Renal cortical epithelial cell (primary cell): Measurements from ENCODE around the gene GRB10. TPM values are rescaled to one million over a fixed set of nuclear protein-coding genes. Genes with fewer than 3 reads are reported as not detected.

Experiments
- DNase-seq: peaks from one replicate; pipeline ENCODE4 v3.0.0-alpha.2; 2011; ENCODE audit warnings: low read depth
- total RNA-seq: library from RNA; depleted of rRNA; stranded (reverse); fragments of >200 nt; gene quantifications from 2 replicates; pipeline ENCODE4 v1.2.3, GENCODE V29; 2014

GRB10 gene
- total RNA-seq, 1 donor from 2014 or later, result 73.8 TPM

DNA sequence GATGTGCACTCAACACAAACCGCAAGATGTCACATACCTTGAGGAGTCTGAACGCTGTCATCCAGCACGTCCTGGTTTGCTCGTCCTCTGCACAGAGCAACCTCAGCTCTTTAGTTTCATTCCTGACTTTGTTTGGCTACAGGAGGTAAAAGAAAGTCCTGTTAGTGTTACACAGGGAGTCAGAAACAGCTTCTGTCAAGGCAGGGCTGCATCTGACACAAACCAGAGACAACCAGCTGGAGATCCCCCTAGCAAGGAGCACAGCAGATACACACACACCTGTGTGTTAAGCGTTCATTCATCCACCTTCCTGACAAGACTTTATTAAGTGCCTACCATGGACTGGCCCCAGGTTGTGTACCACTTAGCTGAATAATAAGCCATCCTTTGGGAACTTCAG lies 170.0 kb downstream of the GRB10 start:
- DNase-seq, result no peak

DNA sequence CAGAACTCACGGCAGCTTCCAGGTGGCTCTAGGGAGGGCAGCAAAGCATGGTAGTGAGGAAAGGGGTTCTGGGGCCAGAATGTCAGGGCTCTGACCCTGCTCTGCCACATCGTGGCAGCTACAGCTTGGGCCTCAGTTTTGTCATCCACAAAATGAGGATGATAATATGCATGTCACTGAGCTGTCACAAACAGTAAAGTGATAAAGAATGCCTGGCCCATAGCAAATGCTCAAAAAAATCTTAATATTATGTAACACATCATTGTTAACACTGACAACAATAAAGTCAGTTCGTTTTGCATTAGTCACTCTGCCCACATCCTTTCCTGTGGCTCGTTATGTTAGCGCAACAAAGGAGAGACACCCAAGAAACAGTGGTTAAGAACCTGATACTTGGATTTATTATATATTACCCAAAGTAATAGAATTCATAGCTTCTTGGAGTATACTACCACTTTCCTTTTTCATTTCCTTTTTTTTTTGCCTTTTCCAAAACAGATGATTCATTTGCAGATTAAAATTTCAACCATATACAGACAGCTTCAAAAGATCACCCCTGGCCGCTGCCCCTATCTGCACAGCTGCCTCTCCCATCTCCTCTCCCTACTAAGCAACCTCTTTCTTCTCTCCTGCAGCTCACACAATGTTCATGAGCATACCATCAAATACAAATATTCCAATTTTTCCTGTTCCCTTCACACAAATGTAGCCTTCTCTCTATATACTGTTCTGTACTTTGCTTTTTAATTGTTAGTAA lies 172.0 kb downstream of the GRB10 start:
- DNase-seq, result peak; percentile 72

DNA sequence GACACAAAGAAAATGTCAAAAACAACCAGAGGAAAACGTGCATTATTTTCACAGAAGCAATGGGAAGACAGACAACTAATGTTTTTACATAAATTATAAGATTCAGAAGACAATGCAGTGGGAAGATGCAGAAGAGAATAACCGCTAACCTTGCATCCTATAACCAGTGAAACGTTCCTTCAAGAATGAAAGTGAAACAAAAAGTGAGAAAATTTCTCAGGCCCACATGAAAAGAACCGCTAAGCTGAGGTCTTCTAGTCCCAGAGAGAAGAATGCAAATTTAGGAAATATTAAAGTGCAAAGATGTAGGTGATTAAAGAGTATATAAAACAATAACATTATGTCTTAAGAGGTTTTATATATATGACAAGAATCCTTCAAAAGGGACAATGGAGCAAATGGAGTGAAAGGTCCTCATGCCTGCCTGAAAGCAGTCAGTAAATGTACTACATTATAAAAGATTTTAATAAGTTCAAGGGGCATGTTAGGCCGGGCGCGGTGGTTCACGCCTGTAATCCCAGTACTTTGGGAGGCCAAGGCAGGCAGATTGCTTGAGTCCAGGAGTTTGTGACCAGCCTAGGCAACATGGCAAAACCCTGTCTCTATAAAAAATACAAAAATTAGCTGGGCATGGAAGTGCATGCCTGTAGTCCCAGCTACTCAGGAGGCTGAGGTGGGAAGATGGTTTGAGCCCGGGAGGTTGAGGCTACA lies 174.3 kb downstream of the GRB10 start:
- DNase-seq, result no peak

- no peak for DNase-seq
Observed at GRCh38 chr7:50607524-50608125, 175.1 kb downstream of the GRB10 start.

GRCh38 chr7:50605059-50605458 lies 177.6 kb downstream of the GRB10 start:
- no peak for DNase-seq

- peak; percentile 38 for DNase-seq
Observed at GRCh38 chr7:50603287-50603686, 179.4 kb downstream of the GRB10 start.

DNA sequence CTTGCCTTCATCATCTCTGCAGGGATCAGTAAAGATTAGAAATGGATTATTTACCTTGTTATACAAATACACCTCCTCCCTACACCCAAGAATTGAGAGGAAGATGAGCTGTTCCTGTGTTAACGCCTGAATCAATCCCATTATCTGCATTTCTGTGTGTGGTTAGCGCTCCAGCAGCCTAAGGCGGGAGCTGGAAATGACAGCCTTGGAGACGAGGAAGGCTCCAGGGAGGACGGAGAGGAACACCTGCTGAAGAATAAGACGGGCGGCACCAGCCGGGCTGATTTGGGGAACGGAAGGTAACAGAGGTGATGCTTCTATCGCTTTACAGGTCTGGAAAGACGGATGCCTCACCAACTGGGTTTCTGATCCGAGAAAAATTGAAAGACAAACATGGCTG lies 183.3 kb downstream of the GRB10 start:
- DNase-seq, result no peak

DNA sequence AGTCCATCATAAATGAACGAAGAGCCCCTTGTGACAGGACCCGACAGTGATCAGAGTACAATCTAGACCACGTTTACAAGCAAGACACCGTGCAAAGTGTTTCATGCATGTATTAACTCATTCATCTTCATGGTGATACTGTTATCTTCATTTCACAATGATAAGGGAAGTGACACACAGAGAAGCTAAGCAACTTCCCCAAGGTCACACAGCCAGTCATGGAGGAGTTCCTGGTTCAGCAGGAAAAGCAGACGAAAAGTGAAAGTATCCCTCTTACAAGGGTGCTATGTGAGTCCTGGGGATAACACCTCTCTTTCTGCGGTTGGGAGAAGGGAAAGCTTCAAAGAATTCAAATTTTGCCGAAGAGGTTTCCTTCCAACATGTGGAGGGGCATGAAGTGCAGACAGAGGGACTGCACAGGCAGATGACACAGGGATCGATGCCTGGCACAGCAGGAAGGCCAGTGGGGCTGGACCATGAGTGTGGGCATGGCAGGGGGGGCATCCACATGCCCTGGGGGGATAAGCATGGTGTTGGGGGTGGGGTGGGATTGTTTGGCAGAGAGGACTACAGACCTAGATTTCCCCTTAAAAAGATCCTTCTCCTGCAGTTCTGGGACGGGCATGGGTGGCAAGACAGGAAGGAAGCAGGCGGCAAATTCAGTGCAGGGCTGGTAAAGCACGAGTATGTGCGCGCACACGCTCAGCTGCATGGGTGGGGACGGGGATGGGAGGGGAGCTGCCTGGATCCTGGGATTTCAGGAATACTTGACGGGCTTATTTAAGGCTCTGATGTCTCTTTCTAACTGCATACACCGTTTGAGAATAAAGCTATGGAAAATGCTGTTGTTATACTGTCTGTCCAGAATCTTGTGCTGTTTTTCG lies 184.0 kb downstream of the GRB10 start:
- no peak for DNase-seq

- no peak for DNase-seq
Observed at GRCh38 chr7:50596484-50596883, 186.2 kb downstream of the GRB10 start.

- peak; percentile 19 for DNase-seq
Observed at GRCh38 chr7:50595491-50596102, 187.1 kb downstream of the GRB10 start.

DNA sequence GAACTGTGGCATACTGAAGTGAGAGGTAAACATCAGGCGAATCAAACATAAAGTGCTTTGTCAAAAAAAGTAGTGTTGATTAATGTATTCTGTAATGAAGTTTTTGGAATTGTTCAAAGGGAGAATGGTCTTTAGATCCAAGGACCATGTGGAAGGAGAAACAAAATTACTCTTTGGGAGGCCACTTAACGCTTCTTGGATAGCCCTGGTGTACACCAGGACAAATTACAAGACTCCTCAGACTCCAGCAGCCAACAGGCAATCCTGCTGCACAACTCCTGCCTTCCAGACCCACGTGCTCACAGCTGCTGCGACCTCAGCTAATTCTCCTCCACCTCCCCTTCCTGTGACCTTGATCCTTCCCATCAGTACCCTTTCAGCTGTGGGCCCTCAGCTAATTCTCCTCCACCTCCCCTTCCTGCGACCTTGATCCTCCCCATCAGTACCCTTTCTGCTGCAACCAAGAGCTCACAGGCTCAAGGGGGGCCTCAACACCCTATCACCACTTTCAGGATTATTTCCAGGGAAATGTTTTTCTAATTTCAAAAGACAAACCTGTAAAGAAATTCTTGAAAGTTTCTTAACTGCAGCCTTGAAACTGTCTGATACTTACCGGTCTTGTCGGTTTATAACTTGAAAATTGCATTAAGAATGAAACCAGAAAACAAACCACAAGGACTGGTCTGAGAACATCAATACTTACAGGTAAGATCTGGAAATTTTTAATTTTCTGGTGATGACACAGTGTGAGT lies 187.8 kb downstream of the GRB10 start:
- no peak for DNase-seq

DNA sequence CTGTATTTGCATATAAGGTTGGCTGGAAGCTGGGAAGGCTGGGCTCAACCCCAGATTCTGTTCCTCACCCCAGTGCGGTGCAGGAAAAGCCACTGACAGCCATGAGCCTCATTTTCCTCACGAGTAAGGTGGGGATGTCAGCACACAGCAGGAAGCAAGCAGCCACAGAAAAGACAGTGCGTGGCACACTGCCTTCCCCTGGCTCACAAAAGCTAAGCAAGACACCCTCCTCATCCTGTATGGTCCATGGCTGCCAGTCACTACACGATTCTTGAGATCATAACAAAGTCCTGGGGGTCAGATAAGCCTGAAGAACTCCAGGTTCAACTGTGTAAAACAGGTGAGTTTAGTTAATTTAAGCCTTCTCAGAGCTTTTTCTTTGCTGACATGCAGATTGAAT lies 188.6 kb downstream of the GRB10 start:
- no peak for DNase-seq

GRCh38 chr7:50592940-50593339 lies 189.8 kb downstream of the GRB10 start:
- no peak for DNase-seq

- DNase-seq, result peak; percentile 91
Observed at GRCh38 chr7:50591480-50592438, 190.9 kb downstream of the GRB10 start.

DNA sequence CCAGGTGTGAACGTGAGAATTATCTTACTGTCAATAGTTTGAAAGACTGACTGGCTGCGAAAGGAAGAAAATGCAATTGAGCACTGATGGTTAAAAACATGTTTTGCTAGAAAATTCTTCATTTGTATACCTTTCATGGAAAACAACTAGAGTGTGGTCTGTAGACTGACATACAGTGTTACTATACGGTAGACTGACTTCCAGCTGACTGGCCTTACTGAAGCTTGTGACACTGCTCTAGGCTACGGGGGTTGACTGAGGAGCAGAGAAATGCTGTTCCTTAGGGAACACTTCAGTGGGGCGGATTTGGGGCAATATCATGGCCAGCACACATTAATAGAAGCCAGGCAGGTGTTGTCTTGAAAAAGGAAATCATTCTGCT lies 191.6 kb downstream of the GRB10 start:
- DNase-seq, result no peak

DNA sequence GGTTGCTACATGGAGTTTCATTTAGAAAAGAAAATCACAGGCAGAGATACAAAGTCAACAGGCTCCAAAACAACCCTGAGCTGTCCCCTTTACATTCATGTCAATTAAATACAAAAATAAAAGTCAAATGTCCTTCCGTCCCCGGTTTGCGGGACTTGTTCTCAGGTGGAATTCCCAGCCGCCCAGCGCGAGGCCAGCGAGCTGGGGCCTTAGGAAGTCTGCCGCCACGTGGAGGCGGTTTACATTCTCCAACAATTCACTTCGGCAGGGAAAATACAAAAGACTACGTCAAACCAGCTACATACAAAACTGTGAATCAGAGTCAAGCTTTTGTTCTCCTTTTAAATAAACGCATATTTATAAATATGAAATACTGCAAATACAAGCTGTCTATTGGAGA lies 192.2 kb downstream of the GRB10 start:
- DNase-seq, result no peak

- no peak for DNase-seq
Observed at GRCh38 chr7:50589364-50589763, 193.3 kb downstream of the GRB10 start.

DNA sequence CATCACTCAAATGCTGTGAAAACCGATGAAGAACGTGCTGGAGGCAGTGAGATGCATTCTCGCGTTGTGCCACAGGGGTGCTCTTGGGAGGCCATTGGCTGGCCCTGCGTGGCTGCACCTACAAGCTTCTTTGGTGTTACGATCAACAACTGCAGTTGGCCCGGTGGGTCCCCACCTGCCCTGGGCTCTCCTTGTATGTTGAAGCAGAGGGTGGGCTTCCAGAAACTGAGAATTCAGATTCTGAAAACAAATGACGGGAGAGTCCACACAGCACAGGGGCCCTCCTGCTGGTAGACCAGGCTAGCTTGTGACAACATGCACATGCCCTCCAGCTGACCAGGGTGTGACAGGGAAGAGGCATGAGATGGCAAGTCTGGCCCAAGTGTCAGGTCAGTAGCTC lies 193.8 kb downstream of the GRB10 start:
- no peak for DNase-seq

DNA sequence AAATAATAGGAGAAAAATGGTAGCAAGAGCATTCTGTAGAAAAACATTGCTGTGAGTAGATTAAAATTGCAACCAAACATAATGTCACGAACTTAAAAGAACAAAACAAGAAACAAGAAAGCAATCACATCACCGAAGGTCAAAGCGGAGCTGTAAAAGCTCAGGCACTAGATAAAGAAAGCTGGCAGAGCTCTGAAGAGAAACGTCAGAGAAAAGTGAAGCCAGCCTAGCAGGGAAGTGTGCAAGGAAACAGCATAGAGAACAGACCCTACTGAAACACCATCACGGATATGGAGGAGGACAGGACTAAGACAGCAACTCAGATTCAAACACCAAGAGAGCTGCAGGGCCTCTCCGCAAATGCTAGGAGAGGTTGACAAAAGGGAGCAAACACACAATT lies 195.0 kb downstream of the GRB10 start:
- no peak for DNase-seq
